Measurements from ENCODE around the gene RAD51AP1.
"Not testable (repeated sequence)": the region's sequence is repeated elsewhere in the genome, so short reads cannot be mapped to it uniquely, and the experiment has no call there.

Gene RAD51AP1

GRCh38 chr12:4538207-4539160 is at the start of gene RAD51AP1:
TSS of gene RAD51AP1 (plus strand) at chr12:4538890. CDS start at chr12:4538940, 50 bp downstream.
- DNase-seq = peak; percentile 92

GRCh38 chr12:4489556-4489955 is 49.1 kb upstream of the RAD51AP1 start:
- no peak for DNase-seq

- no peak for DNase-seq
Observed at GRCh38 chr12:4490973-4491372, 47.7 kb upstream of the RAD51AP1 start.

- DNase-seq = no peak
Observed at GRCh38 chr12:4496145-4496838, 42.4 kb upstream of the RAD51AP1 start.

GRCh38 chr12:4499186-4499585 is 39.5 kb upstream of the RAD51AP1 start:
- no peak for DNase-seq

GRCh38 chr12:4505376-4505986 is 33.2 kb upstream of the RAD51AP1 start:
- DNase-seq = peak; percentile 3

- no peak for DNase-seq
Observed at GRCh38 chr12:4506430-4506829, 32.3 kb upstream of the RAD51AP1 start.

- no peak for DNase-seq
Observed at GRCh38 chr12:4506870-4507269, 31.8 kb upstream of the RAD51AP1 start.

- not testable (repeated sequence) for DNase-seq
Observed at GRCh38 chr12:4508503-4508902, 30.2 kb upstream of the RAD51AP1 start.

- not testable (repeated sequence) for DNase-seq
Observed at GRCh38 chr12:4509269-4509668, 29.4 kb upstream of the RAD51AP1 start.

GRCh38 chr12:4518106-4518728 is 20.5 kb upstream of the RAD51AP1 start:
- DNase-seq = peak; percentile 63

- not testable (repeated sequence) for DNase-seq
Observed at GRCh38 chr12:4523443-4523842, 15.2 kb upstream of the RAD51AP1 start.

GRCh38 chr12:4526923-4527546 is 11.7 kb upstream of the RAD51AP1 start:
- DNase-seq = no peak

- no peak for DNase-seq
Observed at GRCh38 chr12:4530160-4530559, 8.5 kb upstream of the RAD51AP1 start.

GRCh38 chr12:4530982-4531586 is 7.6 kb upstream of the RAD51AP1 start:
- no peak for DNase-seq

- DNase-seq = no peak
Observed at GRCh38 chr12:4535092-4535491, 3.6 kb upstream of the RAD51AP1 start.

- DNase-seq = no peak
Observed at GRCh38 chr12:4535871-4536270, 2.8 kb upstream of the RAD51AP1 start.

- no peak for DNase-seq
Observed at GRCh38 chr12:4539167-4539870, 629 bp downstream of the RAD51AP1 start.

GRCh38 chr12:4540170-4540569 is 1.5 kb downstream of the RAD51AP1 start:
- DNase-seq = no peak

GRCh38 chr12:4540638-4541037 is 1.9 kb downstream of the RAD51AP1 start:
- no peak for DNase-seq

GRCh38 chr12:4545195-4545594 is 6.5 kb downstream of the RAD51AP1 start:
- no peak for DNase-seq
